IMR-90 (cell line): Measurements from ENCODE around the gene SHISAL1. TPM values are rescaled to one million over a fixed set of nuclear protein-coding genes. Genes with fewer than 3 reads are reported as not detected.
A peak's percentile ranks its signal among the peaks of the same experiment; 100 is the strongest.

Experiments used
- ATAC-seq: fragments of 200-7000 bp; cut with Tn5 transposase; 2 replicates; pipeline ENCODE4 v1.9.1; 2020; ENCODE audit warnings: low read depth, mild to moderate bottlenecking, moderate library complexity
- BruUV-seq: library from RNA; stranded (reverse); fragments of 400-500 nt; replicated peaks from 2 replicates; lab custom pipeline; 2021; lab: Mats Ljungman, UMichigan
- CTCF ChIA-PET: fragments of 300-600 bp; formaldehyde crosslinking; extraction: SDS; loops from one replicate; lab custom pipeline; 2021; ENCODE audit warnings: antibody characterized with exemption; lab: Yijun Ruan, JAX
- POLR2A ChIA-PET: fragments of 300-600 bp; sonication (Branson Sonifier 250); formaldehyde crosslinking; loops from one replicate; lab custom pipeline; 2022; ENCODE audit warnings: antibody characterized with exemption; ENCODE audit not compliant: unreplicated experiment; lab: Charles Lee
- DNase-seq: peaks from one replicate; pipeline ENCODE4 v3.0.0; 2013
- H2AFZ ChIP-seq: replicated peaks from 2 replicates; pipeline ENCODE3; 2013; ENCODE audit warnings: low read length, mild to moderate bottlenecking; ENCODE audit not compliant: poor library complexity
- H2AK5ac ChIP-seq: 2 replicates; pipeline ENCODE4 v1.6.1; 2013; ENCODE audit warnings: low read depth, low read length, inconsistent platforms
- H2AK9ac ChIP-seq: replicated peaks from 2 replicates; pipeline ENCODE3; 2013; ENCODE audit warnings: mild to moderate bottlenecking, low read depth, low read length, moderate library complexity; ENCODE audit not compliant: poor library complexity
- H2BK120ac ChIP-seq: 2 replicates; pipeline ENCODE4 v1.6.1; 2013; ENCODE audit warnings: low read depth, low read length, inconsistent platforms
- H2BK15ac ChIP-seq: 3 replicates; pipeline ENCODE4 v1.6.1; 2013; ENCODE audit warnings: low read depth, low read length, inconsistent platforms
- H2BK20ac ChIP-seq: 2 replicates; pipeline ENCODE4 v1.6.1; 2013; ENCODE audit warnings: low read depth, mild to moderate bottlenecking, inconsistent platforms, low read length, moderate library complexity
- H2BK5ac ChIP-seq: 2 replicates; pipeline ENCODE4 v1.6.1; 2013; ENCODE audit warnings: mild to moderate bottlenecking, low read depth, low read length, inconsistent platforms; ENCODE audit not compliant: poor library complexity, severe bottlenecking
- H3K14ac ChIP-seq: replicated peaks from 2 replicates; pipeline ENCODE4 v1.6.1; 2013; ENCODE audit warnings: low read depth, low read length, inconsistent platforms
- H3K18ac ChIP-seq: 2 replicates; pipeline ENCODE4 v1.6.1; 2013; ENCODE audit warnings: low read depth, low read length, control low read depth
- H3K23ac ChIP-seq: 2 replicates; pipeline ENCODE4 v1.6.1; 2013; ENCODE audit warnings: low read depth, low read length, inconsistent platforms
- H3K27ac ChIP-seq: 2 replicates; pipeline ENCODE4 v1.5.1; 2013; ENCODE audit warnings: mild to moderate bottlenecking, control low read depth, low read length; ENCODE audit not compliant: insufficient read depth
- H3K27me3 ChIP-seq: 2 replicates; pipeline ENCODE4 v1.6.1; 2013; ENCODE audit warnings: low read length; ENCODE audit not compliant: control insufficient read depth, insufficient read depth
- H3K36me3 ChIP-seq: 2 replicates; pipeline ENCODE4 v1.6.1; 2013; ENCODE audit warnings: low read length, mixed read lengths; ENCODE audit not compliant: control insufficient read depth, insufficient read depth
- H3K4ac ChIP-seq: 2 replicates; pipeline ENCODE4 v1.6.1; 2013; ENCODE audit warnings: low read depth, low read length, inconsistent platforms
- H3K4me1 ChIP-seq: 2 replicates; pipeline ENCODE4 v1.6.1; 2013; ENCODE audit warnings: low read length, mixed read lengths; ENCODE audit not compliant: control insufficient read depth, insufficient read depth
- H3K4me2 ChIP-seq: 2 replicates; pipeline ENCODE4 v1.6.1; 2013; ENCODE audit warnings: low read depth, mild to moderate bottlenecking, control low read depth, low read length, moderate library complexity
- H3K4me3 ChIP-seq: 2 replicates; pipeline ENCODE4 v1.5.1; 2013; ENCODE audit warnings: low read depth, mild to moderate bottlenecking, control low read depth, low read length, moderate library complexity; ENCODE audit not compliant: insufficient read depth
- H3K56ac ChIP-seq: 2 replicates; pipeline ENCODE4 v1.6.1; 2013; ENCODE audit warnings: low read length, inconsistent platforms; ENCODE audit not compliant: insufficient read depth; ENCODE audit errors: extremely low read depth
- H3K79me1 ChIP-seq, 2 experiments: 2 replicates each; pipeline ENCODE4 v1.6.1; 2013; ENCODE audit warnings: low read length in 2 of 2, inconsistent platforms in 1 of 2, low read depth in 1 of 2
- H3K9ac ChIP-seq: 2 replicates; pipeline ENCODE4 v1.6.1; 2013; ENCODE audit warnings: low read depth, low read length, control low read depth
- H3K9me1 ChIP-seq: 2 replicates; pipeline ENCODE4 v1.6.1; 2013; ENCODE audit warnings: low read length, inconsistent platforms; ENCODE audit not compliant: insufficient read depth
- H3K9me3 ChIP-seq: 2 replicates; pipeline ENCODE4 v1.6.1; 2013; ENCODE audit warnings: low read length; ENCODE audit not compliant: control insufficient read depth, insufficient read depth
- H4K20me1 ChIP-seq: 2 replicates; pipeline ENCODE4 v1.6.1; 2013; ENCODE audit warnings: low read length, inconsistent platforms; ENCODE audit not compliant: insufficient read depth
- H4K5ac ChIP-seq: 2 replicates; pipeline ENCODE4 v1.6.1; 2013; ENCODE audit warnings: mild to moderate bottlenecking, low read depth, low read length, control low read depth
- H4K8ac ChIP-seq, 2 experiments: 2 replicates each; pipeline ENCODE4 v1.6.1; 2013; ENCODE audit warnings: low read depth in 2 of 2, low read length in 2 of 2, control low read depth in 1 of 2, inconsistent platforms in 1 of 2
- H4K91ac ChIP-seq: 2 replicates; pipeline ENCODE4 v1.6.1; 2013; ENCODE audit warnings: low read depth, low read length, inconsistent platforms; ENCODE audit not compliant: insufficient read depth
- BHLHE40 ChIP-seq: fragments of 150-350 bp; IDR thresholded peaks from 2 replicates; pipeline ENCODE4 v1.6.1; 2016; ENCODE audit warnings: mild to moderate bottlenecking, low read depth, low read length
- CEBPB ChIP-seq: IDR thresholded peaks from 2 replicates; pipeline ENCODE4 v1.6.1; 2012; ENCODE audit warnings: low read depth, low read length, improper control_type of control experiment
- CHD1 ChIP-seq: IDR thresholded peaks from 2 replicates; pipeline ENCODE4 v1.6.1; 2012; ENCODE audit warnings: low read depth, low read length, improper control_type of control experiment
- FOS ChIP-seq: fragments of 150-350 bp; IDR thresholded peaks from 2 replicates; pipeline ENCODE4 v1.6.1; 2016; ENCODE audit warnings: low read depth, low read length
- MAFK ChIP-seq: IDR thresholded peaks from 2 replicates; pipeline ENCODE4 v1.6.1; 2012; ENCODE audit warnings: low read depth, low read length, improper control_type of control experiment
- MAZ ChIP-seq: IDR thresholded peaks from 2 replicates; pipeline ENCODE4 v1.6.1; 2012; ENCODE audit warnings: low read depth, mild to moderate bottlenecking, low read length, improper control_type of control experiment, moderate library complexity, borderline replicate concordance
- MXI1 ChIP-seq: IDR thresholded peaks from 2 replicates; pipeline ENCODE4 v1.6.1; 2012; ENCODE audit warnings: low read depth, mild to moderate bottlenecking, low read length, moderate library complexity, borderline replicate concordance
- NFE2L2 ChIP-seq: fragments of 150-350 bp; IDR thresholded peaks from 2 replicates; pipeline ENCODE4 v1.6.1; 2016; ENCODE audit warnings: low read depth, mild to moderate bottlenecking, low read length
- POLR2A ChIP-seq: IDR thresholded peaks from 2 replicates; pipeline ENCODE4 v1.6.1; 2012; ENCODE audit warnings: mild to moderate bottlenecking, low read depth, low read length
- RCOR1 ChIP-seq: IDR thresholded peaks from 2 replicates; pipeline ENCODE4 v1.6.1; 2012; ENCODE audit warnings: mild to moderate bottlenecking, low read length, improper control_type of control experiment; ENCODE audit not compliant: insufficient replicate concordance
- RFX5 ChIP-seq: IDR thresholded peaks from 2 replicates; pipeline ENCODE4 v1.8.0; 2012; ENCODE audit warnings: low read depth, mild to moderate bottlenecking, low read length, moderate library complexity
- SMC3 ChIP-seq: fragments of 150-350 bp; IDR thresholded peaks from 2 replicates; pipeline ENCODE4 v1.6.1; 2016; ENCODE audit warnings: low read depth, mild to moderate bottlenecking, antibody characterized with exemption, low read length, moderate library complexity
- WGBS, 2 experiments: methylation state at CpG; one replicate each; pipeline versions ENCODE4 v1.1.5 to v1.1.7; 2013; ENCODE audit warnings: missing lambda C conversion rate in 2 of 2; ENCODE audit not compliant: insufficient read length in 1 of 2; ENCODE audit errors: extremely low coverage in 2 of 2; 5-methylcytosine and 5-hydroxymethylcytosine counted together
- dilution Hi-C: fragments of 300-500 bp; cut with HindIII; formaldehyde crosslinking; loops from one replicate; pipeline ENCODE4 v1.14.3; 2018; ENCODE audit warnings: low sequenced_read_pairs; ENCODE audit not compliant: unreplicated experiment
- in situ Hi-C: fragments of 300-500 bp; cut with MboI; formaldehyde crosslinking; loops from 3 replicates; pipeline ENCODE4 v1.14.3; 2019; ENCODE audit warnings: low sequenced_read_pairs, inconsistent platforms, mixed read lengths
- intact Hi-C: fragments of 100-400 bp; cut with micrococcal nuclease; formaldehyde crosslinking; loops from 2 replicates; pipeline ENCODE4 v1.10.0; 2022
- polyA plus RNA-seq, 3 experiments: library from polyadenylated mRNA; depleted of rRNA; stranded (reverse); fragments of >200 nt; gene quantifications; 2 replicates each; pipeline ENCODE4 v1.2.3, GENCODE V29; 2012; ENCODE audit warnings: low replicate concordance in 1 of 3
- total RNA-seq: library from RNA; depleted of rRNA; stranded (reverse); fragments of >200 nt; gene quantifications from 2 replicates; pipeline ENCODE4 v1.2.3, GENCODE V29; 2012
- TF ChIP-seq, protein P1 (sequence below): fragments of 150-350 bp; IDR thresholded peaks from 2 replicates; pipeline ENCODE4 v1.6.1; 2017; ENCODE audit warnings: mild to moderate bottlenecking, antibody characterized with exemption, low read length, low read depth
- TF ChIP-seq, protein P2 (sequence below): conservative IDR thresholded peaks from 2 replicates; pipeline ENCODE4 v1.5.1; 2012; ENCODE audit warnings: mild to moderate bottlenecking, low read depth, low read length, improper control_type of control experiment
- TF ChIP-seq, protein P3 (sequence below): fragments of 150-350 bp; IDR thresholded peaks from 2 replicates; pipeline ENCODE4 v1.6.1; 2016; ENCODE audit warnings: low read depth, mild to moderate bottlenecking, low read length, moderate library complexity, borderline replicate concordance

SHISAL1 gene
- total and polyA plus RNA-seq, 2 of the 4 experiments (the other 2 are of a cell fraction) = 1.0 to 1.4 TPM

DNA sequence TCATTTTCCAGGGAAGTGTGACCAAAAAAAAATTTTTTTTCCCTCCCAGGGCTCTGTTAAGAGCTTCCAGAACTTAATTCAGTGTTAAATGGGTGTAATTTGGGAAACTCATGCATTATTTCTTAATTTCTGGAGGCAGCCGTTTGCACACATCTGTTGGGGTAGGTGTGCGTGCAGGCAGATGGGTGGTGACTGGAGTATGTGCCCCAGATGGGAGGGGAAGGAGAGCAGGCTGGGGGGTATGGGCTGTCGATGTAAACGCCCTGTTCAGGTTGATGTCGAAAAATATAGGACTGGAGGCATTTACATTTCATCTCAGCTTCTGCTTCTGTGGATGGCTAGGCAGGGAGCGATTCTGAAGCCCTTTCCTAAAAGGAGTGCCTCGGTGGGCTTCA, 13.7 kb upstream of the SHISAL1 start:
- Histone ChIP-seq H3K4ac (peak overlapping the region; percentile 63), H2BK5ac (no peak overlapping the region), H2AFZ (peak overlapping the region; percentile 40), H3K56ac (peak overlapping the region; percentile 72; the same call in 1 of the 2 replicates), H3K4me3 (peak overlapping the region; percentile 57), H3K4me2 (peak overlapping the region; percentile 98), H2BK20ac (peak overlapping the region; percentile 16; the same call in 1 of the 2 replicates), H3K9ac (peak overlapping the region; percentile 86), H3K9me3 (no peaks in the 10 kb centered on the region), H2BK120ac (peak overlapping the region; percentile 39), H3K14ac (no peak overlapping the region; the same call in 1 of the 2 replicates), H4K8ac (peak overlapping the region; percentile 75 to 83), H3K27ac (0 out of 2 replicates have a peak overlapping the region, but pooled peaks have one; percentile 28), H3K4me1 (peaks cover 13% of the 10 kb centered on the region; the same call in 1 of the 2 replicates), H2AK9ac (peak overlapping the region; percentile 69), H3K79me1 (peaks cover 0 to 6% of the 10 kb centered on the region in 2 experiments; a peak in 1 of 4 replicates), H2AK5ac (peak overlapping the region; percentile 29), H4K20me1 (peaks cover 8% of the 10 kb centered on the region; the same call in 1 of the 2 replicates), H2BK15ac (peak overlapping the region; percentile 47; the same call in 1 of the 3 replicates), H4K5ac (peak overlapping the region; percentile 65; the same call in 1 of the 2 replicates), H3K18ac (0 out of 2 replicates have a peak overlapping the region, but pooled peaks have one; percentile 39), H3K36me3 (no peaks in the 10 kb centered on the region), H3K9me1 (no peaks in the 10 kb centered on the region; the same call in 1 of the 2 replicates), H3K23ac (peak overlapping the region; percentile 23; the same call in 1 of the 2 replicates), H3K27me3 (peaks cover 12% of the 10 kb centered on the region), H4K91ac (peak overlapping the region; percentile 53)
- ATAC-seq = no peak
- no CpG with 5 or more reads among the region's 7 CpGs for WGBS, 2 experiments
- intact Hi-C loops = loop anchor here (1.0 to 10.0 kb wide), 4 partner anchors 182 to 334 kb away; no protein-coding TSS in a partner anchor
- ChIA-PET POLR2A (no interaction called here), CTCF (interaction anchor here (1.1 kb wide), 1 partner anchor 334 kb away, joined by 5 read pairs; no protein-coding TSS in a partner anchor)
- dilution Hi-C loops = no loop called here
- DNase-seq = no peak
- in situ Hi-C loops = no loop called here
- no TSS peak for BruUV-seq
- TF ChIP-seq RCOR1 (no peak), SMC3 (no peak), NFE2L2 (no peak), MAFK (no peak), RFX5 (no peak), CEBPB (no peak), FOS (no peak), MXI1 (no peak), MAZ (no peak), BHLHE40 (no peak), POLR2A (no peak), CHD1 (no peak)
- TF ChIP-seq, protein P1, sequence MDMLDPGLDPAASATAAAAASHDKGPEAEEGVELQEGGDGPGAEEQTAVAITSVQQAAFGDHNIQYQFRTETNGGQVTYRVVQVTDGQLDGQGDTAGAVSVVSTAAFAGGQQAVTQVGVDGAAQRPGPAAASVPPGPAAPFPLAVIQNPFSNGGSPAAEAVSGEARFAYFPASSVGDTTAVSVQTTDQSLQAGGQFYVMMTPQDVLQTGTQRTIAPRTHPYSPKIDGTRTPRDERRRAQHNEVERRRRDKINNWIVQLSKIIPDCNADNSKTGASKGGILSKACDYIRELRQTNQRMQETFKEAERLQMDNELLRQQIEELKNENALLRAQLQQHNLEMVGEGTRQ = no peak
- TF ChIP-seq, protein P2, sequence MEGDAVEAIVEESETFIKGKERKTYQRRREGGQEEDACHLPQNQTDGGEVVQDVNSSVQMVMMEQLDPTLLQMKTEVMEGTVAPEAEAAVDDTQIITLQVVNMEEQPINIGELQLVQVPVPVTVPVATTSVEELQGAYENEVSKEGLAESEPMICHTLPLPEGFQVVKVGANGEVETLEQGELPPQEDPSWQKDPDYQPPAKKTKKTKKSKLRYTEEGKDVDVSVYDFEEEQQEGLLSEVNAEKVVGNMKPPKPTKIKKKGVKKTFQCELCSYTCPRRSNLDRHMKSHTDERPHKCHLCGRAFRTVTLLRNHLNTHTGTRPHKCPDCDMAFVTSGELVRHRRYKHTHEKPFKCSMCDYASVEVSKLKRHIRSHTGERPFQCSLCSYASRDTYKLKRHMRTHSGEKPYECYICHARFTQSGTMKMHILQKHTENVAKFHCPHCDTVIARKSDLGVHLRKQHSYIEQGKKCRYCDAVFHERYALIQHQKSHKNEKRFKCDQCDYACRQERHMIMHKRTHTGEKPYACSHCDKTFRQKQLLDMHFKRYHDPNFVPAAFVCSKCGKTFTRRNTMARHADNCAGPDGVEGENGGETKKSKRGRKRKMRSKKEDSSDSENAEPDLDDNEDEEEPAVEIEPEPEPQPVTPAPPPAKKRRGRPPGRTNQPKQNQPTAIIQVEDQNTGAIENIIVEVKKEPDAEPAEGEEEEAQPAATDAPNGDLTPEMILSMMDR = no peak
- TF ChIP-seq, protein P3, sequence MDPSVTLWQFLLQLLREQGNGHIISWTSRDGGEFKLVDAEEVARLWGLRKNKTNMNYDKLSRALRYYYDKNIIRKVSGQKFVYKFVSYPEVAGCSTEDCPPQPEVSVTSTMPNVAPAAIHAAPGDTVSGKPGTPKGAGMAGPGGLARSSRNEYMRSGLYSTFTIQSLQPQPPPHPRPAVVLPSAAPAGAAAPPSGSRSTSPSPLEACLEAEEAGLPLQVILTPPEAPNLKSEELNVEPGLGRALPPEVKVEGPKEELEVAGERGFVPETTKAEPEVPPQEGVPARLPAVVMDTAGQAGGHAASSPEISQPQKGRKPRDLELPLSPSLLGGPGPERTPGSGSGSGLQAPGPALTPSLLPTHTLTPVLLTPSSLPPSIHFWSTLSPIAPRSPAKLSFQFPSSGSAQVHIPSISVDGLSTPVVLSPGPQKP = no peak
